GM23338 (cell line): ENCODE measurements around the gene PCK2. TPM values are rescaled to one million over a fixed set of nuclear protein-coding genes. Genes with fewer than 3 reads are reported as not detected.

ENCODE experiments used
- ATAC-seq: fragments of 200-7000 bp; cut with Tn5 transposase; 3 replicates; pipeline ENCODE4 v1.9.1; 2020
- DNase-seq: peaks from one replicate; pipeline ENCODE4 v3.0.0-alpha.2; 2015; ENCODE audit warnings: low spot score
- H2AFZ ChIP-seq: fragments of 200-600 bp; sonication (generic); 2 replicates; pipeline ENCODE4 v1.8.0; 2016; ENCODE audit warnings: antibody characterized with exemption, mild to moderate bottlenecking, moderate library complexity
- H3F3A ChIP-seq: fragments of 200-600 bp; sonication (generic); replicated peaks from 2 replicates; pipeline ENCODE4 v1.8.0; 2017; ENCODE audit warnings: antibody characterized with exemption, mixed run types, low read depth
- H3K27ac ChIP-seq: fragments of 200-600 bp; sonication (generic); 2 replicates; pipeline ENCODE4 v1.6.1; 2016; ENCODE audit warnings: low read depth
- H3K27me3 ChIP-seq: fragments of 200-600 bp; sonication (generic); 2 replicates; pipeline ENCODE4 v1.8.0; 2016; ENCODE audit warnings: mild to moderate bottlenecking, mixed run types, moderate library complexity; ENCODE audit not compliant: insufficient read depth
- H3K36me3 ChIP-seq: fragments of 200-600 bp; sonication (generic); 2 replicates; pipeline ENCODE4 v1.8.0; 2016; ENCODE audit warnings: mild to moderate bottlenecking; ENCODE audit not compliant: insufficient read depth
- H3K4me1 ChIP-seq: fragments of 200-600 bp; sonication (generic); 2 replicates; pipeline ENCODE4 v1.8.0; 2016; ENCODE audit warnings: mild to moderate bottlenecking, moderate library complexity; ENCODE audit not compliant: insufficient read depth
- H3K4me2 ChIP-seq: fragments of 200-600 bp; sonication (generic); 2 replicates; pipeline ENCODE4 v1.7.1; 2017; ENCODE audit warnings: mixed run types
- H3K4me3 ChIP-seq: fragments of 200-600 bp; sonication (generic); 2 replicates; pipeline ENCODE4 v1.6.1; 2016; ENCODE audit warnings: mixed run types
- H3K79me2 ChIP-seq: fragments of 200-600 bp; sonication (generic); replicated peaks from 2 replicates; pipeline ENCODE4 v1.8.0; 2017; ENCODE audit warnings: mild to moderate bottlenecking; ENCODE audit not compliant: insufficient read depth
- H3K9me2 ChIP-seq: fragments of 200-600 bp; sonication (generic); 2 replicates; pipeline ENCODE4 v1.8.0; 2017; ENCODE audit not compliant: insufficient read depth
- H4K20me1 ChIP-seq: fragments of 200-600 bp; sonication (generic); replicated peaks from 2 replicates; pipeline ENCODE4 v1.8.0; 2017; ENCODE audit warnings: mild to moderate bottlenecking; ENCODE audit not compliant: insufficient read depth
- H3K27ac Mint-ChIP-seq: 2 replicates; pipeline ENCODE4 v1.8.0; 2020; ENCODE audit warnings: inconsistent platforms, mild to moderate bottlenecking, moderate library complexity, mixed read lengths
- H3K27me3 Mint-ChIP-seq: 3 replicates; pipeline ENCODE4 v1.8.0; 2022; ENCODE audit warnings: low read depth, mild to moderate bottlenecking, moderate library complexity, mixed read lengths, inconsistent platforms; ENCODE audit not compliant: insufficient read depth, poor library complexity
- H3K36me3 Mint-ChIP-seq: 3 replicates; pipeline ENCODE4 v1.8.0; 2021; ENCODE audit warnings: low read depth, mild to moderate bottlenecking, inconsistent platforms, moderate library complexity, mixed read lengths
- H3K4me1 Mint-ChIP-seq: 3 replicates; pipeline ENCODE4 v1.8.0; 2020; ENCODE audit warnings: mild to moderate bottlenecking, inconsistent platforms, mixed read lengths
- H3K4me3 Mint-ChIP-seq: 3 replicates; pipeline ENCODE4 v1.8.0; 2021; ENCODE audit warnings: moderate library complexity, mild to moderate bottlenecking, inconsistent platforms, mixed read lengths
- H3K9me3 Mint-ChIP-seq: 3 replicates; pipeline ENCODE4 v1.8.0; 2020; ENCODE audit warnings: moderate library complexity, mild to moderate bottlenecking, inconsistent platforms, mixed read lengths
- CREB1 ChIP-seq: fragments of 250-450 bp; sonication (Bioruptor Pico); IDR thresholded peaks from 2 replicates; pipeline ENCODE4 v1.5.0; 2020; ENCODE audit warnings: low read depth, mild to moderate bottlenecking, moderate library complexity
- EZH2 ChIP-seq: fragments of 200-600 bp; sonication (generic); IDR thresholded peaks from one replicate; pipeline ENCODE4 v1.8.0; 2017; ENCODE audit warnings: antibody characterized with exemption, mild to moderate bottlenecking, low read depth; ENCODE audit not compliant: unreplicated experiment
- EZH2phosphoT487 ChIP-seq: fragments of 200-600 bp; sonication (generic); IDR thresholded peaks from one replicate; pipeline ENCODE4 v1.8.1; 2018; ENCODE audit warnings: antibody characterized with exemption; ENCODE audit not compliant: unreplicated experiment
- JUNB ChIP-seq: IDR thresholded peaks from one replicate; pipeline ENCODE4 v1.6.1; 2016; ENCODE audit warnings: antibody characterized with exemption; ENCODE audit not compliant: unreplicated experiment
- NANOG ChIP-seq: IDR thresholded peaks from 2 replicates; pipeline ENCODE4 v1.6.1; 2016; ENCODE audit warnings: antibody characterized with exemption, borderline replicate concordance
- POLR2AphosphoS5 ChIP-seq: IDR thresholded peaks from 2 replicates; pipeline ENCODE4 v1.6.1; 2016; ENCODE audit warnings: antibody characterized with exemption, low read depth
- STAT1 ChIP-seq: IDR thresholded peaks from one replicate; pipeline ENCODE4 v1.6.1; 2016; ENCODE audit warnings: antibody characterized with exemption; ENCODE audit not compliant: unreplicated experiment
- ZNF114 ChIP-seq: fragments of 250-450 bp; sonication (Bioruptor Pico); IDR thresholded peaks from 2 replicates; pipeline ENCODE4 v1.5.0; 2020; ENCODE audit warnings: mild to moderate bottlenecking, moderate library complexity
- ZNF331 ChIP-seq: fragments of 250-450 bp; sonication (Bioruptor Pico); IDR thresholded peaks from 2 replicates; pipeline ENCODE4 v1.5.0; 2020; ENCODE audit warnings: low read depth, mild to moderate bottlenecking, moderate library complexity
- polyA plus RNA-seq: library from polyadenylated mRNA; unstranded; fragments of >200 nt; fragmentation: Nextera tagmentation; extraction: Ambion mirVana; gene quantifications from 2 replicates; pipeline ENCODE4 v1.2.1, GENCODE V29; 2016
- total RNA-seq: library from RNA; depleted of rRNA; stranded (reverse); fragments of >200 nt; shearing (Covaris generic); gene quantifications from 2 replicates; pipeline ENCODE4 v1.2.3, GENCODE V29; 2014
- TF ChIP-seq, protein P1 (sequence below): IDR thresholded peaks from one replicate; pipeline ENCODE4 v1.6.1; 2018; ENCODE audit warnings: antibody characterized with exemption; ENCODE audit not compliant: unreplicated experiment
- TF ChIP-seq, protein P2 (sequence below): IDR thresholded peaks from 2 replicates; pipeline ENCODE4 v1.6.1; 2016; ENCODE audit warnings: antibody characterized with exemption

The PCK2 gene
- total and polyA plus RNA-seq, 2 experiments from 2014 or later, result 53.5 to 103 TPM

DNA sequence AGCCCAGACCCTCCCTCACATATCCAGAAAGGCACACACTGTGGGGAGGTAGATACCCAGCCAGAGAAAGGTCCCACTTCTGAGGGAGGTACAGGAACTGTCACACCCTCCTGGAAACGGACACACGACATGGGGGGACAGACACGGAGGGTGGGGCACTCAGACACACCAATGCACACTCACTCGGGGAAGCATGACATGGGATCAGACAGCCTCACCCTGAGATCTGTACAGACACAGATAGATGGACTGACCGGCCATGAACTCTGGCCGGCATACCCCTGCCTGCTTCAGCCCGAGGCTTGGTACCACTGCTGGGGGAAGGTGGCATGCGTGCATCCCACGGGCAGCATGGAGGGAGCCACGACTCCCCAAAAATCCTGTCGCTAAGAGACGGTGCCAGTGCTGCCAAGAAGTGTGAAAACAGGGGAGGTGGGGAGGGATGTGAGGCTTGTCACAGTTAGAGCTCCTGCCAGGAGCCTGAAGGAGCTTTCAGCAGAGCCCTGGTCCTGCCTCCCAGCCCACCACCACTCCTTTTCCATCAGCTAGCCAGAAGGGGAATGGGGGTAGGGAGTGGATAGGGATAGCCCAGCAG lies 22.2 kb upstream of the PCK2 start (continued):
- no peak for TF ChIP-seq NANOG

DNA sequence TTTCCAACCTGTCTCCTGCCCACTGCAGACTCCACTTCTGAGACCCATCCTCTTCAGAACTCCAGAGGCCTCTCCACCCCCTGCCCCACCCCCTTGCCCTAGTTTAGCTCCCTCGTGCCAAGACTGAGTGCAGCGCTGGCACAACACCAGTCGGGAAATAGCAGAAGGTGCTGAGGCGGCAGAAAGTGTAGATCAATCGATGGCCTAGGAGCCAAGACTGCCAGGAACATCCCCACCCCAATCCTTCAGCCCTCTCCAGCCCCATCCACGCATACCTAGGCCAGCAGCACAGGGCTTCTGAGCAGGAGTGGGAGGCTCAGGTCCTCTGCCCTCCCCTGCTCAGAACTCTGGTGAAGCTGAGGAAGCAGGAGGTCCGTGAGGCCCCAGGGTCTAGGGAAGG lies 21.7 kb upstream of the PCK2 start:
- ATAC-seq, result no peak
- Histone ChIP-seq H3K27me3 (no peaks in the 10 kb centered on the region), H3K4me2 (no peak overlapping the region), H4K20me1 (no peaks in the 10 kb centered on the region), H3K79me2 (no peaks in the 10 kb centered on the region), H3K27ac (no peak overlapping the region), H3K4me3 (no peak overlapping the region), H3F3A (no peaks in the 10 kb centered on the region), H3K9me2 (no peaks in the 10 kb centered on the region), H3K4me1 (no peaks in the 10 kb centered on the region), H2AFZ (no peak overlapping the region), H3K36me3 (no peaks in the 10 kb centered on the region)
- TF ChIP-seq, protein P1, sequence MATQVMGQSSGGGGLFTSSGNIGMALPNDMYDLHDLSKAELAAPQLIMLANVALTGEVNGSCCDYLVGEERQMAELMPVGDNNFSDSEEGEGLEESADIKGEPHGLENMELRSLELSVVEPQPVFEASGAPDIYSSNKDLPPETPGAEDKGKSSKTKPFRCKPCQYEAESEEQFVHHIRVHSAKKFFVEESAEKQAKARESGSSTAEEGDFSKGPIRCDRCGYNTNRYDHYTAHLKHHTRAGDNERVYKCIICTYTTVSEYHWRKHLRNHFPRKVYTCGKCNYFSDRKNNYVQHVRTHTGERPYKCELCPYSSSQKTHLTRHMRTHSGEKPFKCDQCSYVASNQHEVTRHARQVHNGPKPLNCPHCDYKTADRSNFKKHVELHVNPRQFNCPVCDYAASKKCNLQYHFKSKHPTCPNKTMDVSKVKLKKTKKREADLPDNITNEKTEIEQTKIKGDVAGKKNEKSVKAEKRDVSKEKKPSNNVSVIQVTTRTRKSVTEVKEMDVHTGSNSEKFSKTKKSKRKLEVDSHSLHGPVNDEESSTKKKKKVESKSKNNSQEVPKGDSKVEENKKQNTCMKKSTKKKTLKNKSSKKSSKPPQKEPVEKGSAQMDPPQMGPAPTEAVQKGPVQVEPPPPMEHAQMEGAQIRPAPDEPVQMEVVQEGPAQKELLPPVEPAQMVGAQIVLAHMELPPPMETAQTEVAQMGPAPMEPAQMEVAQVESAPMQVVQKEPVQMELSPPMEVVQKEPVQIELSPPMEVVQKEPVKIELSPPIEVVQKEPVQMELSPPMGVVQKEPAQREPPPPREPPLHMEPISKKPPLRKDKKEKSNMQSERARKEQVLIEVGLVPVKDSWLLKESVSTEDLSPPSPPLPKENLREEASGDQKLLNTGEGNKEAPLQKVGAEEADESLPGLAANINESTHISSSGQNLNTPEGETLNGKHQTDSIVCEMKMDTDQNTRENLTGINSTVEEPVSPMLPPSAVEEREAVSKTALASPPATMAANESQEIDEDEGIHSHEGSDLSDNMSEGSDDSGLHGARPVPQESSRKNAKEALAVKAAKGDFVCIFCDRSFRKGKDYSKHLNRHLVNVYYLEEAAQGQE, result no peak
- TF ChIP-seq, protein P2, sequence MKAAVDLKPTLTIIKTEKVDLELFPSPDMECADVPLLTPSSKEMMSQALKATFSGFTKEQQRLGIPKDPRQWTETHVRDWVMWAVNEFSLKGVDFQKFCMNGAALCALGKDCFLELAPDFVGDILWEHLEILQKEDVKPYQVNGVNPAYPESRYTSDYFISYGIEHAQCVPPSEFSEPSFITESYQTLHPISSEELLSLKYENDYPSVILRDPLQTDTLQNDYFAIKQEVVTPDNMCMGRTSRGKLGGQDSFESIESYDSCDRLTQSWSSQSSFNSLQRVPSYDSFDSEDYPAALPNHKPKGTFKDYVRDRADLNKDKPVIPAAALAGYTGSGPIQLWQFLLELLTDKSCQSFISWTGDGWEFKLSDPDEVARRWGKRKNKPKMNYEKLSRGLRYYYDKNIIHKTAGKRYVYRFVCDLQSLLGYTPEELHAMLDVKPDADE, result no peak
- no peak for TF ChIP-seq JUNB
- no peak for TF ChIP-seq POLR2AphosphoS5
- no peak for TF ChIP-seq ZNF114 (CRISPR knock-in tag)
- no peak for TF ChIP-seq ZNF331
- no peak for TF ChIP-seq CREB1 (CRISPR knock-in tag)
- no peak for TF ChIP-seq EZH2phosphoT487
- no peak for TF ChIP-seq EZH2
- TF ChIP-seq STAT1, result no peak
- no peak for TF ChIP-seq NANOG
- Mint-ChIP-seq H3K4me1 (peaks cover 10% of the 10 kb centered on the region), H3K9me3 (no peaks in the 10 kb centered on the region), H3K4me3 (no peak overlapping the region), H3K27me3 (peaks cover 11% of the 10 kb centered on the region), H3K36me3 (no peaks in the 10 kb centered on the region), H3K27ac (no peak overlapping the region; the same call in 1 of the 2 replicates)
- no peak for DNase-seq
